GM12892 (cell line): ENCODE data around the gene SERPINA6.

Source experiments
- POLR2A ChIP-seq: IDR thresholded peaks from 2 replicates; pipeline ENCODE4 v1.6.1; 2011; ENCODE audit warnings: low read depth, low read length, control low read depth
- POLR2AphosphoS5 ChIP-seq: IDR thresholded peaks from 2 replicates; pipeline ENCODE4 v1.6.1; 2011; ENCODE audit warnings: low read depth, low read length, control low read depth
- TAF1 ChIP-seq: IDR thresholded peaks from 2 replicates; pipeline ENCODE4 v1.6.1; 2011; ENCODE audit warnings: low read depth, mild to moderate bottlenecking, control low read depth, low read length, borderline replicate concordance

- no peak for TF ChIP-seq POLR2A
- no peak for TF ChIP-seq POLR2AphosphoS5
- TF ChIP-seq TAF1: no peak
Measured at GRCh38 chr14:94370524-94370910, 47.4 kb upstream of the SERPINA6 start.
